GM10248 (cell line): ENCODE measurements around the gene CAMK2N1.
"Not testable (repeated sequence)": the region's sequence is repeated elsewhere in the genome, so short reads cannot be mapped to it uniquely, and the experiment has no call there.

Experiments used
- CTCF ChIA-PET: fragments of 300-600 bp; sonication (Branson Sonifier 250); formaldehyde crosslinking; extraction: SDS; loops from one replicate; lab custom pipeline; 2021; ENCODE audit warnings: antibody characterized with exemption; lab: Yijun Ruan, JAX
- POLR2A ChIA-PET: fragments of 350-650 bp; sonication (Branson Sonifier 250); formaldehyde crosslinking; extraction: SDS; loops from one replicate; lab custom pipeline; 2020; ENCODE audit warnings: antibody characterized with exemption; lab: Yijun Ruan, JAX
- DNase-seq: peaks from one replicate; pipeline ENCODE4 v3.0.0; 2012; ENCODE audit errors: extremely low spot score
- TF ChIP-seq, protein P1 (sequence below): IDR thresholded peaks from 2 replicates; pipeline ENCODE4 v1.5.1; 2012; ENCODE audit warnings: mild to moderate bottlenecking, low read depth; ENCODE audit errors: extremely low read depth, missing control alignments, control extremely low read depth

Gene CAMK2N1

DNA sequence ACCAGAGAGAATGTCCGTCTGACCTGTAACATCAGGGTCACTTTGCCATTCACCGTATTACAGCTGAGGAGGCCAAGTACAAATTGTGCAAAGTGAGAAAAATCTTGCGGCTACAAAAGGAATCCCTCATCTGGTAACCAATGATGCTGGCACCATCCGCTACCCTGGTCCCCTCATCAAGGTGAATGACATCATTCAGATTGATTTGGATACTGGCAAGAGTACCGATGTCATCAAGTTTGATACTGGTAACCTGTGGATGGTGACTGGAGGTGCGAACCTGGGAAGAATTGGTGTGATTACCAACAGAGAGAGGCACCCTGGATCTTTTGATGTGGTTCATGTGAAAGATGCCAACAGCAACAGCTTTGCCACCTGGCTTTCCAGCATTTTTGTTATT lies 40.3 kb upstream of the CAMK2N1 start:
- CTCF ChIA-PET, result interaction anchor here (1.6 to 7.0 kb wide), 3 partner anchors 17 to 113 kb away, joined by 6 to 70 read pairs (median 6); partner anchors contain the start of gene PINK1
- DNase-seq, result no peak
- TF ChIP-seq, protein P1, sequence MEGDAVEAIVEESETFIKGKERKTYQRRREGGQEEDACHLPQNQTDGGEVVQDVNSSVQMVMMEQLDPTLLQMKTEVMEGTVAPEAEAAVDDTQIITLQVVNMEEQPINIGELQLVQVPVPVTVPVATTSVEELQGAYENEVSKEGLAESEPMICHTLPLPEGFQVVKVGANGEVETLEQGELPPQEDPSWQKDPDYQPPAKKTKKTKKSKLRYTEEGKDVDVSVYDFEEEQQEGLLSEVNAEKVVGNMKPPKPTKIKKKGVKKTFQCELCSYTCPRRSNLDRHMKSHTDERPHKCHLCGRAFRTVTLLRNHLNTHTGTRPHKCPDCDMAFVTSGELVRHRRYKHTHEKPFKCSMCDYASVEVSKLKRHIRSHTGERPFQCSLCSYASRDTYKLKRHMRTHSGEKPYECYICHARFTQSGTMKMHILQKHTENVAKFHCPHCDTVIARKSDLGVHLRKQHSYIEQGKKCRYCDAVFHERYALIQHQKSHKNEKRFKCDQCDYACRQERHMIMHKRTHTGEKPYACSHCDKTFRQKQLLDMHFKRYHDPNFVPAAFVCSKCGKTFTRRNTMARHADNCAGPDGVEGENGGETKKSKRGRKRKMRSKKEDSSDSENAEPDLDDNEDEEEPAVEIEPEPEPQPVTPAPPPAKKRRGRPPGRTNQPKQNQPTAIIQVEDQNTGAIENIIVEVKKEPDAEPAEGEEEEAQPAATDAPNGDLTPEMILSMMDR, result no peak
- POLR2A ChIA-PET, result no interaction called here

DNA sequence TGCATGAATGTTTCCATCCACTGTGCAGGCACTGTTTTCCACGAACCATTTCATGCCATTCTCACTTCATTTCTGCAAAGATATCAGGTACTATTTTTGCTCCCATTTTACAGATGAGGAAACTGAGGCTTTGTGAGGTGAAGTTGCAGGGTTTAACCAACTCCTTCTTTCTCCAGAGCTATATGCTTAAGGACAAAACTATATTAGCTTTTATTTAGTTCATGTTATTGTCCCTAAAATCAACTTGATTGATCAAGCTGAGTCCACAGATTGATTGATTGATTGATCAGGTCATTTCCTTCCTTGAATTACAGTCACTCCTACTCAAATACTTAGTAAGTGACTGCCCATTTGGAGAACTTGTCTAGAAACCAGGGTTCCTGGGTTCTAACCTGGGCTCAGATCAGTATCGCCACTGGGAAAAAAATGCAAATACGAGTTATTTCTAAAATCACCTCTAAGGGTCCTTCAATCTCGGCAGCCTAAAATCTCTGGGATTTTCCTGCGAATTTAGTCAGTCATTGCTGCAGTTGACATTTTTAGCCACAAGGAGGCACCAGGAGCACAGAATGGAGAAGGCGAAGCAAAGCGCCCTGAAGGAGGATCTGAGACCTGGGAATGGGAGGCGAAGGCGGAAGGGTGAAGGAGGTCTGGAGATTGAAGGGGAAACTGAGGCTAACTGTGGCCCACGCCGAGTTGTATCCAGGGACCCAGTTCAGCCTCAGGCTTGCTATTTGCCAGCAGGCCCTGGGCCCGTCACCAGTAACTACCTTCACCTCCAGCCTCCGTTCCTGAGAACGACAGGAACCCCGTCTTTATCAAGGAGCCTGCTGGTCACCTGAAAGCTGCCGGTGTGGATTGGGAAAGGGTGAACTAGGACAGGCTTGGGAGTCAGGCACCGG lies 36.2 kb upstream of the CAMK2N1 start:
- peak; percentile 65 for DNase-seq
- ChIA-PET POLR2A (no interaction called here), CTCF (interaction anchor here (0.6 to 7.0 kb wide), 12 partner anchors 9 to 119 kb away, joined by 3 to 70 read pairs (median 4); partner anchors contain the start of gene PINK1)
- TF ChIP-seq, protein P1, result peak; percentile 95

DNA sequence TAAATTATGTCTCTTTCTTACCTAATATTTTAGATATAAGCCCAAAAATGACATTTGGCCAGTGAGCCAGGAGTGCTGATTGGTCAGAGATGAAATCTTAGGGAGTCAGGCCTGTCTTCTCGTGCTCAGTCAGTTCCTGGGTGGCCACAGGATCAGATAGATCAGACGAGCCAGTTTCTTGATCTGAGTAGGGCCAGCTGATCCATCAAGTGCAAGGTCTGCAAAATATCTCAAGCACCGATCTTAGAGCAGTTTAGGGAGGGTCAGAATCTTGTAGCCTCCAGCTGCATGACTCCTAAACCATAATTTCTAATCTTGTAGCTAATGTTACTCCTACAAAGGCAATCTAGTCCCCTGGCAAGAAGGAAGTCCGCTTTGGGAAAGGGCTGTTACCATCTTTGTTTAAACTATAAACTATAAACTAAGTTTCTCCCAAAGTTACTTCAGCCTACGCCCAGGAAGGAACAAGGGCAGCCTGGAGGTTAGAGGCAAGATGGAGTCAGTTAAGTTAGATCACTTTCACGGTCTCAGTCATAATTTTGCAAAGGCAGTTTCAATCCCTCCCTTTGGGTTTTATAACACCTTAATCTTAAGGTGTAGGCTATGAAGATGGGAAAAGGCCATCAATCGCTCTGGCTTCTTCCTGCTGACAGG lies 33.7 kb upstream of the CAMK2N1 start:
- POLR2A ChIA-PET, DNase-seq: not testable (repeated sequence)
- CTCF ChIA-PET, result interaction anchor here (1.3 to 1.6 kb wide), 2 partner anchors 10 to 123 kb away, joined by 5 to 6 read pairs; no protein-coding TSS in a partner anchor

DNA sequence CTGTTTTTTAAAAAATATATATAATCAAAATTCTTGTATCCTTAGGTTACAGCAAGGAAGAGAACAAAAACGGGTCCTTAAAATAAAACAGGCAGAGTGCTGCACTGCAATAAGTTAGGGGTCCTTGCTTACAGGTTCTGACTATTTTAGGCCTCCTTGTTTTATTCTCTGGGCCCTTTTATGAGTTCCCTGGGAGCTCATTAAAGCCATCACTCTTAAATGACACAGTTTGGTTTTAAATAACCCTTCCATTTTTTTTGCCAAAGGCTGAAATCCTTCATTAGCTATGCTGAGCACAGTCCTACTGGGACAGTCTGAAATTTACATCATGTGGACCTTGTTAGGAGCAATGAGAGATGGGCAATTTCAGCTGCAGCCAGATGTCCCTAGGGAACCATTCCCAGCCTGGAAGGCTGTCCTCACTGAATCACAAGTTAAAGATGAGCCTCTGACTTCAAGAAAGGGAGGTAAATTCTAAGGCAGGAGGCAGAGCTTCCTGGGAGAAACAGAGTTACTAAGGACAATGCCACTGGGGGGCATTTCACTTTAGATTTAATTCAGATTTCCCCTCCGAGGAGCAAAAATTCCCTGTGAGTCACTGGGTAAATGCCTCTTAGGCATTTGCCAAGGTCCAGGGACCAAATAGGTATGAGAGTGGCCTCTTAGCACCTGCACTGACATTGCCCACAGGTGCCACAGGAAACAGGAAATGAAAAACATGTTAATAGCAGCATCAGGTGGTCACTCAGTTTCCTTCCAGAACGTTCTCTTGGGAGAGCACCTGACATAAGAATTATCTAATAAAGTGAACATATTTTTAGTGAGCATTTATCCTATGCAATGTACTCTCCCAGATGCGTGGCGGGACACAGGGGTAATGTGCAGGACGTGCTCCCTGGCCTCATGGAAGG lies 25.8 kb upstream of the CAMK2N1 start:
- ChIA-PET CTCF (interaction anchor here (1.2 to 1.5 kb wide), 2 partner anchors 18 to 299 kb away, joined by 3 to 6 read pairs; no protein-coding TSS in a partner anchor), POLR2A (no interaction called here)
- DNase-seq, result no peak
- TF ChIP-seq, protein P1, result no peak

DNA sequence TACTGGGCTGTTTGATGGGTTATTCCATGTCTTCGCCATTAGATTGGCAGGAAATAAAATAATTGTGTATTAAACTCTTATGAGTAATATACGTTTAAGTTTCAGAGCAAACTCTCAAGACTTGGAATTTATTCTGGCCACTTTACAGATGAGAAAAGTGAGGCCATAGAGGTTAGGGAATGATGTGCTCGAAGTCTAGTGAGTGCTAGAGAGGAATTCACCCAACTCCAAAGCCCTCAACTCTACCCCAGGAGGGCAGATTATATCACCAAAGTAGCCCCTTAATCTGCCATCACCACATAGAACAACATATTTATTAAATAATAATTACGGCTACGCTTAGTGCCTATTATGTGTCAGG lies 22.4 kb upstream of the CAMK2N1 start:
- POLR2A ChIA-PET, result no interaction called here
- DNase-seq, result no peak
- TF ChIP-seq, protein P1, result no peak
- CTCF ChIA-PET, result interaction anchor here (1.0 to 2.2 kb wide), 2 partner anchors 14 to 295 kb away, joined by 3 to 6 read pairs; no protein-coding TSS in a partner anchor

DNA sequence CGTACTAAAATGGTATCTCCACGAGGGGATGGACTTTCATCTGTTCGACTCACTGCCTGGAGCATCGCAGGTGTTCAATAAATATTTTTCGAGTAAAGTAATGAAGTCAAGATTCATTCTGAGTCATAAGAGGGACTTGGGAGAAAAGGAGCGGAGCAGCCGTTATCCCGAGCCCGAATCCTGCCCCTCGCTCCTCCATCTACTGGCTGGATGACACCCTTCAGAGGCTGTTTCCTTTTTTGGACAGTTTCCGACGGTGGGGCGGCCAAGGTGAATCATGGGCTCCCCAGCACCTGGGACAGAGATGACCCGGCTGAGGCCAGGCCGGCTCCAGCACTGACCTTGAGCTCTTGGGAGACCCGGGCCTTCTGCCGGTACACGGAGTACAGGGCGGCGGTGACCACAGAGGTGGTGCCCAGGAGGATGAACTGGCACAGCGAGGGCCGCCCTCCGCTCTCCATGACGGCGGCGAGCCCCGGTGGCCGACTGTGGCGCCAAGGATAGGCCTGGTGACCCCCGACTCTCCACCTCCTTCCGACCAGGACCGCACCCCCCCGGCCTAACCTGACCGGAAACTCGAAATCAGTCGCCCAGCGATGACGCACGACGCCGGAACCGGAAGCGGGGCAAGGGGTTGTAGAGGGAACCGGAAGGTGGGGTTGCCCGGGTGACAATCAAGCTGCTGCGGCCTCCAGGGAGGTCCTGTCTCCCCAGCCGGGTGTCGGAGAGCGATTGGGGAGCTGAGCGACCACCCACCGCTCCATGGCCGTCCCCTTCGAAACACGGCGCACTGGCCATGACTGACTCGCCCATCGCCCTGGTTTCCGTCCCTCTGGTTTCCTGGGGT lies 21.8 kb upstream of the CAMK2N1 start, which contains the start of gene MUL1:
MUL1 (minus strand) TSS at position 588 of the 847 bp plus-strand sequence; CDS start at position 461, 127 bp downstream.
- CTCF ChIA-PET, result interaction anchor here (1.0 to 2.2 kb wide), 2 partner anchors 14 to 295 kb away, joined by 3 to 6 read pairs; no protein-coding TSS in a partner anchor

More for the DNA sequence above, 21.8 kb upstream of the CAMK2N1 start, which contains the start of gene MUL1:
- TF ChIP-seq, protein P1, result no peak
- POLR2A ChIA-PET, result no interaction called here
- DNase-seq, result peak; percentile 97
